Activated CD4-positive, alpha-beta T cell treated with anti-CD3 and anti-CD28 coated beads, Interleukin-2, amount 50 U/mL, for 16 hours (primary cell): ENCODE measurements around the gene CMPK2.

Experiments used
- DNase-seq: peaks from one replicate; pipeline ENCODE4 v3.0.0-alpha.2; 2020

The CMPK2 gene

GRCh38 chr2:6808426-6808825, 57.3 kb downstream of the CMPK2 start:
- DNase-seq, result no peak

GRCh38 chr2:6806604-6807003, 59.1 kb downstream of the CMPK2 start:
- no peak for DNase-seq

GRCh38 chr2:6800553-6800952, 65.2 kb downstream of the CMPK2 start:
- no peak for DNase-seq
